H1 (cell line): ENCODE measurements around the gene ADH1B. TPM values are rescaled to one million over a fixed set of nuclear protein-coding genes. Genes with fewer than 3 reads are reported as not detected.

ENCODE experiments used
- CTCF ChIA-PET: fragments of 300-600 bp; sonication (Branson Sonifier 250); formaldehyde crosslinking; loops from one replicate; lab custom pipeline; 2021; ENCODE audit not compliant: partially characterized antibody; lab: Charles Lee
- POLR2A ChIA-PET: fragments of 300-600 bp; sonication (Branson Sonifier 250); formaldehyde crosslinking; loops from one replicate; lab custom pipeline; 2021; ENCODE audit warnings: inconsistent platforms; ENCODE audit not compliant: partially characterized antibody; lab: Charles Lee
- DNase-seq, 2 experiments: peaks; one replicate each; pipeline versions ENCODE4 v3.0.0 to v3.0.0-alpha.2; 2010 to 2022; ENCODE audit warnings: low spot score in 2 of 2, low read depth in 1 of 2, mixed read lengths in 1 of 2
- FAIRE-seq: peaks from 2 replicates; lab custom pipeline; 2011; peaks lifted over from hg19 to GRCh38; lab: Jason Lieb, UNC
- H2AFZ ChIP-seq: 2 replicates; pipeline ENCODE4 v1.8.1; 2012; ENCODE audit warnings: low read length, inconsistent platforms
- H2AK5ac ChIP-seq: 2 replicates; pipeline ENCODE4 v1.6.1; 2013; ENCODE audit warnings: low read depth, low read length
- H2BK120ac ChIP-seq: replicated peaks from 2 replicates; pipeline ENCODE3; 2013; ENCODE audit warnings: low read depth, low read length, inconsistent platforms
- H2BK12ac ChIP-seq: 2 replicates; pipeline ENCODE4 v1.6.1; 2013; ENCODE audit warnings: low read depth, low read length
- H2BK15ac ChIP-seq: 2 replicates; pipeline ENCODE4 v1.6.1; 2013; ENCODE audit warnings: low read length
- H2BK20ac ChIP-seq: 2 replicates; pipeline ENCODE4 v1.6.1; 2013; ENCODE audit warnings: low read length
- H2BK5ac ChIP-seq: 2 replicates; pipeline ENCODE4 v1.6.1; 2013; ENCODE audit warnings: low read depth, low read length
- H3K14ac ChIP-seq: 2 replicates; pipeline ENCODE4 v1.6.1; 2013; ENCODE audit warnings: inconsistent platforms; ENCODE audit not compliant: insufficient read length
- H3K18ac ChIP-seq: 2 replicates; pipeline ENCODE4 v1.6.1; 2013; ENCODE audit warnings: low read length; ENCODE audit errors: extremely low read depth
- H3K23ac ChIP-seq: 2 replicates; pipeline ENCODE4 v1.6.1; 2013; ENCODE audit warnings: inconsistent platforms; ENCODE audit not compliant: insufficient read length
- H3K23me2 ChIP-seq: 2 replicates; pipeline ENCODE4 v1.6.1; 2013; ENCODE audit warnings: low read depth, low read length
- H3K27ac ChIP-seq: 2 replicates; pipeline ENCODE4 v1.6.1; 2011; ENCODE audit warnings: low read depth, low read length, inconsistent platforms
- H3K27me3 ChIP-seq, 4 experiments: replicated peaks in 1 of 4; 1 replicate in 1 of 4; 2 replicates in 3 of 4; pipeline versions ENCODE4 v1.6.1 to v1.8.1; 2011 to 2013; ENCODE audit warnings: low read length in 3 of 4, mild to moderate bottlenecking in 3 of 4, inconsistent platforms in 2 of 4, mixed read lengths in 2 of 4, moderate library complexity in 1 of 4; ENCODE audit not compliant: control insufficient read depth in 3 of 4, insufficient read depth in 3 of 4; ENCODE audit errors: extremely low read depth in 1 of 4
- H3K36me3 ChIP-seq, 4 experiments: 2 replicates each; pipeline versions ENCODE4 v1.6.1 to v1.8.1; 2011 to 2013; ENCODE audit warnings: mild to moderate bottlenecking in 4 of 4, low read length in 3 of 4, moderate library complexity in 2 of 4, control low read depth in 1 of 4, inconsistent platforms in 1 of 4; ENCODE audit not compliant: insufficient read depth in 4 of 4, control insufficient read depth in 2 of 4
- H3K4ac ChIP-seq: replicated peaks from 2 replicates; pipeline ENCODE3; 2013; ENCODE audit warnings: low read length, low read depth, mixed read lengths, inconsistent platforms; ENCODE audit not compliant: insufficient read length
- H3K4me1 ChIP-seq, 4 experiments: replicated peaks in 1 of 4; 1 replicate in 1 of 4; 2 replicates in 3 of 4; pipeline versions ENCODE4 v1.6.1 to v1.8.1; 2011 to 2013; ENCODE audit warnings: low read length in 3 of 4, inconsistent platforms in 2 of 4, mixed read lengths in 1 of 4; ENCODE audit not compliant: insufficient read depth in 4 of 4, control insufficient read depth in 3 of 4
- H3K4me2 ChIP-seq, 2 experiments: 2 replicates each; pipeline versions ENCODE4 v1.6.1 to v1.8.1; 2011 to 2013; ENCODE audit warnings: low read depth in 2 of 2, low read length in 2 of 2, control low read depth in 1 of 2, inconsistent platforms in 1 of 2, mild to moderate bottlenecking in 1 of 2; ENCODE audit not compliant: insufficient read depth in 1 of 2
- H3K4me3 ChIP-seq, 4 experiments: fragments of 200-600, 300-600 bp in 1 of 4; sonication (generic), shearing (Covaris generic), sonication (Bioruptor Twin) in 1 of 4; 2 replicates each; pipeline versions ENCODE4 v1.5.1 to v1.8.1; 2011 to 2016; ENCODE audit warnings: low read length in 4 of 4, low read depth in 3 of 4, control low read depth in 2 of 4, inconsistent platforms in 2 of 4, mild to moderate bottlenecking in 2 of 4, mixed read lengths in 1 of 4, moderate library complexity in 1 of 4; ENCODE audit not compliant: insufficient read depth in 2 of 4; ENCODE audit errors: extremely low read depth in 1 of 4
- H3K56ac ChIP-seq: replicated peaks from 2 replicates; pipeline ENCODE3; 2013; ENCODE audit warnings: low read depth, mild to moderate bottlenecking, mixed read lengths, low read length, inconsistent platforms; ENCODE audit not compliant: insufficient read length
- H3K79me1 ChIP-seq: 2 replicates; pipeline ENCODE4 v1.6.1; 2013; ENCODE audit warnings: low read depth, low read length, control low read depth
- H3K79me2 ChIP-seq, 2 experiments: 2 replicates each; pipeline versions ENCODE4 v1.6.1 to v1.8.1; 2012 to 2013; ENCODE audit warnings: low read length in 2 of 2, mild to moderate bottlenecking in 2 of 2, inconsistent platforms in 1 of 2; ENCODE audit not compliant: insufficient read depth in 2 of 2, control insufficient read depth in 1 of 2
- H3K9ac ChIP-seq, 4 experiments: replicated peaks in 1 of 4; 1 replicate in 1 of 4; 2 replicates in 3 of 4; pipeline versions ENCODE4 v1.6.1 to v1.8.1; 2011 to 2013; ENCODE audit warnings: low read depth in 3 of 4, low read length in 3 of 4, control low read depth in 2 of 4, mild to moderate bottlenecking in 2 of 4, moderate library complexity in 2 of 4, inconsistent platforms in 1 of 4; ENCODE audit errors: extremely low read depth in 1 of 4
- H3K9me3 ChIP-seq, 2 experiments: 2 replicates each; pipeline versions ENCODE4 v1.6.1 to v1.8.1; 2012 to 2013; ENCODE audit warnings: mild to moderate bottlenecking in 2 of 2, moderate library complexity in 2 of 2, control low read depth in 1 of 2, inconsistent platforms in 1 of 2, low read depth in 1 of 2, low read length in 1 of 2, mixed read lengths in 1 of 2; ENCODE audit not compliant: insufficient read depth in 2 of 2
- H4K20me1 ChIP-seq, 2 experiments: replicated peaks in 1 of 2; 2 replicates each; pipeline versions ENCODE3 to v1.8.1; 2011 to 2013; ENCODE audit warnings: inconsistent platforms in 2 of 2, low read length in 2 of 2, mild to moderate bottlenecking in 1 of 2; ENCODE audit not compliant: insufficient read depth in 2 of 2, control insufficient read depth in 1 of 2
- H4K5ac ChIP-seq: 2 replicates; pipeline ENCODE4 v1.6.1; 2013; ENCODE audit warnings: low read length, low read depth, mixed read lengths, inconsistent platforms; ENCODE audit not compliant: insufficient read length
- H4K8ac ChIP-seq: 2 replicates; pipeline ENCODE4 v1.8.0; 2013; ENCODE audit warnings: mild to moderate bottlenecking, moderate library complexity, low read length, inconsistent platforms; ENCODE audit not compliant: insufficient read depth; ENCODE audit errors: extremely low read depth
- H4K91ac ChIP-seq: replicated peaks from 2 replicates; pipeline ENCODE3; 2013; ENCODE audit warnings: low read length, mixed read lengths, inconsistent platforms; ENCODE audit not compliant: insufficient read length
- ASH2L ChIP-seq: fragments of 200-600, 300-600 bp; sonication (generic); IDR thresholded peaks from one replicate; pipeline ENCODE4 v1.7.1; 2017; ENCODE audit warnings: low read length
- BCL11A ChIP-seq, 2 experiments: IDR thresholded peaks; one replicate each; pipeline ENCODE4 v1.6.1; 2011; ENCODE audit warnings: low read depth in 2 of 2, low read length in 2 of 2, mild to moderate bottlenecking in 2 of 2
- CBX5 ChIP-seq: fragments of 300-800, 300-1000 bp; sonication (generic); IDR thresholded peaks from 2 replicates; pipeline ENCODE4 v1.7.1; 2016; ENCODE audit warnings: antibody characterized with exemption, low read length, low read depth
- GABPA ChIP-seq: IDR thresholded peaks from 2 replicates; pipeline ENCODE4 v1.6.1; 2011; ENCODE audit warnings: mild to moderate bottlenecking, low read length, moderate library complexity, borderline replicate concordance; ENCODE audit not compliant: insufficient read depth
- GTF2F1 ChIP-seq: IDR thresholded peaks from 2 replicates; pipeline ENCODE4 v1.6.1; 2012; ENCODE audit warnings: low read depth, low read length, improper control_type of control experiment, borderline replicate concordance
- NRF1 ChIP-seq: IDR thresholded peaks from 2 replicates; pipeline ENCODE4 v1.6.1; 2011; ENCODE audit warnings: mild to moderate bottlenecking, low read depth, low read length, improper control_type of control experiment
- POU5F1 ChIP-seq: IDR thresholded peaks from 2 replicates; pipeline ENCODE4 v1.6.1; 2011; ENCODE audit warnings: low read depth, mild to moderate bottlenecking, low read length, moderate library complexity
- SIX5 ChIP-seq: IDR thresholded peaks from 2 replicates; pipeline ENCODE4 v1.6.1; 2011; ENCODE audit warnings: mild to moderate bottlenecking, low read depth, low read length
- SP1 ChIP-seq: IDR thresholded peaks from 2 replicates; pipeline ENCODE4 v1.6.1; 2011; ENCODE audit warnings: low read depth, low read length
- SUZ12 ChIP-seq: fragments of 200-600 bp; sonication (generic); IDR thresholded peaks from 2 replicates; pipeline ENCODE4 v1.6.1; 2012; ENCODE audit warnings: mild to moderate bottlenecking, inconsistent platforms, low read length, moderate library complexity, mixed read lengths
- TBP ChIP-seq: IDR thresholded peaks from 2 replicates; pipeline ENCODE4 v1.6.1; 2011; ENCODE audit warnings: low read depth, low read length, improper control_type of control experiment
- TEAD4 ChIP-seq: IDR thresholded peaks from 2 replicates; pipeline ENCODE4 v1.6.1; 2012; ENCODE audit warnings: low read depth, low read length, inconsistent platforms, mixed read lengths
- ZNF274 ChIP-seq: IDR thresholded peaks from 2 replicates; pipeline ENCODE4 v1.7.0; 2012; ENCODE audit warnings: low read length, borderline replicate concordance; ENCODE audit errors: extremely low read depth
- WGBS, 2 experiments: shearing (Covaris generic) in 1 of 2; methylation state at CpG; one replicate each; pipeline versions ENCODE4 v1.1.6 to v1.1.7; 2013 to 2015; ENCODE audit warnings: low lambda C conversion rate in 2 of 2, mixed read lengths in 2 of 2, inconsistent platforms in 1 of 2, low coverage in 1 of 2, missing lambda C conversion rate in 1 of 2; ENCODE audit not compliant: insufficient replicate concordance in 2 of 2, insufficient coverage in 1 of 2, insufficient read length in 1 of 2; ENCODE audit errors: extremely low coverage in 1 of 2, missing lambda C conversion rate in 1 of 2; 5-methylcytosine and 5-hydroxymethylcytosine counted together
- polyA plus RNA-seq, 7 experiments: library from polyadenylated mRNA; depleted of rRNA in 3 of 7; stranded (reverse) in 5 of 7; unstranded in 2 of 7; fragments of >200 nt in 5 of 7; fragments of 200-250 nt in 2 of 7; gene quantifications; 1 replicate in 5 of 7; 2 replicates in 1 of 7; 4 replicates in 1 of 7; pipeline versions ENCODE4 v1.2.1 to v1.2.3, GENCODE V29; 2011 to 2013; ENCODE audit warnings: missing spikeins in 2 of 7, mixed read lengths in 2 of 7
- total RNA-seq: library from RNA; stranded (reverse); fragmentation: NEBNext Ultra II Directional; extraction: Animal tissue kit (Norgen Biotek cat#: 25700); gene quantifications from 2 replicates; pipeline ENCODE4 v1.2.1, GENCODE V29; 2021
- TF ChIP-seq, protein P1 (sequence below): IDR thresholded peaks from 2 replicates; pipeline ENCODE4 v1.6.1; 2011; ENCODE audit warnings: low read length, improper control_type of control experiment
- TF ChIP-seq, protein P2 (sequence below): IDR thresholded peaks from 2 replicates; pipeline ENCODE4 v1.6.1; 2012; ENCODE audit warnings: inconsistent platforms

ADH1B gene
- total and polyA plus RNA-seq, 2 of the 8 experiments (the other 6 are each of a cell fraction or from before 2014, with no cell fraction given) = not detected

DNA sequence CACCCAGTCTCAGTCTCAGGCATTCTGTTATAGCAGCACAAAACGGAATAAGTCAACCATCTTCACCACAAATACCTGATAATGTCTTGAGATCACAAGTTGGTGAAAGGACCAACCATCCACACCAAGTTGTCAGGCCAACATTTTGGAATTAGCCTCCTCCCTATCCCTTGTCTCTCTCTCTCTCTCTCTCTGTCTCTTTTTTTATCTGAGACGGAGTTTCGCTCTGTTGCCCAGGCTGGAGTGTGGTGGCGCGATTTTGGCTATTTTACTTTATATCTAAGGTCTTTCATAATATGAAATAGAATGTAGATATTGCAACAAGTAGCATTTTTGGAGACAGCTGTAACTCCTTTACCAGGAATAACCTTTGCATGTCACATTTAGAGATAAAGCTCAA, 46.2 kb downstream of the ADH1B start:
- 96% methylated on average over 5 of the region's 5 CpGs; no CpG with 5 or more reads in 1 of the 2 experiments for WGBS, 2 experiments
- H3K9me3 ChIP-seq = peaks cover 4 to 7% of the 10 kb centered on the region in 2 experiments; a peak in 2 of 4 replicates
- no peaks in the 10 kb centered on the region for H3K27me3 ChIP-seq
- H2AK5ac ChIP-seq = no peak overlapping the region
- no peak overlapping the region for H3K23ac ChIP-seq
- no peaks in the 10 kb centered on the region for H3K36me3 ChIP-seq
- H3K79me1 ChIP-seq = no peaks in the 10 kb centered on the region
- no peak overlapping the region for H3K27ac ChIP-seq
- H2BK5ac ChIP-seq = no peak overlapping the region
- H3K4ac ChIP-seq = no peak overlapping the region
- no peak overlapping the region for H2BK20ac ChIP-seq
- no peaks in the 10 kb centered on the region for H3K23me2 ChIP-seq
- FAIRE-seq (no peak), DNase-seq (no peak)
- H2BK120ac ChIP-seq = no peak overlapping the region
- H4K91ac ChIP-seq = no peak overlapping the region
- H3K4me1 ChIP-seq = no peaks in the 10 kb centered on the region
- H4K8ac ChIP-seq = no peak overlapping the region
- H2BK12ac ChIP-seq = no peak overlapping the region
- no peaks in the 10 kb centered on the region for H3K79me2 ChIP-seq
- no peak overlapping the region for H3K4me3 ChIP-seq
- H3K18ac ChIP-seq = no peak overlapping the region
- no peaks in the 10 kb centered on the region for H4K20me1 ChIP-seq
- ChIA-PET CTCF (no interaction called here), POLR2A (no interaction called here)
- no peak overlapping the region for H2BK15ac ChIP-seq
- H2AFZ ChIP-seq = no peak overlapping the region
- no peak overlapping the region for H3K14ac ChIP-seq
- H3K9ac ChIP-seq = no peak overlapping the region
- no peak overlapping the region for H4K5ac ChIP-seq
- H3K4me2 ChIP-seq = no peak overlapping the region
- no peak overlapping the region for H3K56ac ChIP-seq
- TF ChIP-seq NRF1 = no peak
- TF ChIP-seq CBX5 = no peak
- TF ChIP-seq, protein P1, sequence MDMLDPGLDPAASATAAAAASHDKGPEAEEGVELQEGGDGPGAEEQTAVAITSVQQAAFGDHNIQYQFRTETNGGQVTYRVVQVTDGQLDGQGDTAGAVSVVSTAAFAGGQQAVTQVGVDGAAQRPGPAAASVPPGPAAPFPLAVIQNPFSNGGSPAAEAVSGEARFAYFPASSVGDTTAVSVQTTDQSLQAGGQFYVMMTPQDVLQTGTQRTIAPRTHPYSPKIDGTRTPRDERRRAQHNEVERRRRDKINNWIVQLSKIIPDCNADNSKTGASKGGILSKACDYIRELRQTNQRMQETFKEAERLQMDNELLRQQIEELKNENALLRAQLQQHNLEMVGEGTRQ = no peak
- no peak for TF ChIP-seq SIX5
- no peak for TF ChIP-seq SP1
- TF ChIP-seq GTF2F1 = no peak
- TF ChIP-seq ASH2L = no peak
- no peak for TF ChIP-seq TEAD4
- TF ChIP-seq, protein P2, sequence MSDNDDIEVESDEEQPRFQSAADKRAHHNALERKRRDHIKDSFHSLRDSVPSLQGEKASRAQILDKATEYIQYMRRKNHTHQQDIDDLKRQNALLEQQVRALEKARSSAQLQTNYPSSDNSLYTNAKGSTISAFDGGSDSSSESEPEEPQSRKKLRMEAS = no peak
- no peak for TF ChIP-seq POU5F1
- no peak for TF ChIP-seq ZNF274
- no peak for TF ChIP-seq BCL11A (IDR thresholded peaks at IDR 0.05; ENCODE audit: low read depth in 2 of 2, low read length in 2 of 2)
- TF ChIP-seq SUZ12 = no peak
- no peak for TF ChIP-seq GABPA
- TF ChIP-seq TBP = no peak
